Parathyroid adenoma (tissue), 2 donors: ENCODE measurements around the gene DMGDH.

Experiments
- H2AFZ ChIP-seq: fragments of 300-600 bp; sonication (generic); one replicate; pipeline ENCODE4 v1.7.0; 2017; ENCODE audit warnings: antibody characterized with exemption, mild to moderate bottlenecking
- H3K27ac ChIP-seq: fragments of 300-600 bp; sonication (generic); one replicate; pipeline ENCODE4 v1.7.0; 2017
- H3K27me3 ChIP-seq: fragments of 300-600 bp; sonication (generic); one replicate; pipeline ENCODE4 v1.7.0; 2017; ENCODE audit warnings: low read length; ENCODE audit not compliant: control insufficient read depth, insufficient read depth
- H3K36me3 ChIP-seq: fragments of 300-600 bp; sonication (generic); one replicate; pipeline ENCODE4 v1.7.0; 2017; ENCODE audit warnings: low read length; ENCODE audit not compliant: control insufficient read depth, insufficient read depth
- H3K4me1 ChIP-seq: fragments of 300-600 bp; sonication (generic); one replicate; pipeline ENCODE4 v1.7.0; 2017; ENCODE audit warnings: control low read depth
- H3K4me2 ChIP-seq: fragments of 300-600 bp; sonication (generic); one replicate; pipeline ENCODE4 v1.7.0; 2017; ENCODE audit warnings: low read length
- H3K4me3 ChIP-seq: fragments of 300-600 bp; sonication (generic); one replicate; pipeline ENCODE4 v1.7.0; 2017; ENCODE audit warnings: low read depth, low read length
- H3K79me2 ChIP-seq: fragments of 300-600 bp; sonication (generic); one replicate; pipeline ENCODE4 v1.7.0; 2017; ENCODE audit warnings: control low read depth
- H3K9ac ChIP-seq: fragments of 300-600 bp; sonication (generic); one replicate; pipeline ENCODE4 v1.7.0; 2017; ENCODE audit warnings: mild to moderate bottlenecking
- H3K9me3 ChIP-seq: fragments of 300-600 bp; sonication (generic); one replicate; pipeline ENCODE4 v1.7.0; 2017; ENCODE audit warnings: low read length; ENCODE audit not compliant: control insufficient read depth
- TF ChIP-seq, protein P1 (sequence below): fragments of 300-600 bp; sonication (generic); IDR thresholded peaks from one replicate; pipeline ENCODE4 v1.7.0; 2017; ENCODE audit warnings: antibody characterized with exemption, mild to moderate bottlenecking
- donor health status: primary hyperparathyroidism.

DMGDH gene

DNA sequence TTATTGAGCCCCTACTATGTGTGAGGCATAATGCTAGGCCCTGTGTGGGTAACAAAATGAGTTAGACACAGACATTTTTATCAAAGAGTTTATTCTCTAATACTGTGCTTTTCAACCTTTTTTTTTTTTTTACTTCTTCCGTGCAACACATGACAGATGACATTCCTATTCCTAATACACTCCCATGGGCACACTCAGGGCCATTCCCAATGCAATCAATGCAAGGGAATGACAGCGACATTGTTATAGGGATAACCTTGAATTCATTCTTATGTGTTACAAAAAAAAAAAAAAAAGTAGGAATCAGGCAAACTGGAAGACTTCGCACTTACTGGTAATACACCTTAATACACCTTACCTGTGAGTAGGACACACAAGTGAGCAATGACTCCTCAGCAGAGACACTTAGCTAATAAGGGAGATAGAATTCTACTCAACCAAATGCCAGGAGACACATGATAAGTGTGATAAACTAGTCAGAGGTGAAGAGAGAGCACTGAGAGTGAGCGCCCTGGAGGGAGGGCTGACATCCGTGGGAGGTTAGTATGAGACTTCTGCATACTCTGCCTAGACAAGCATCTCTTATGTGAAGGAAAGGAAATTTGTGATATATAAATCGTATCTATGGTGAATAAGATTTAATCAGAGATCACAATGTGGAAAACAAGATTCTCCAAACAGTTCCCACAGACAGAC, 63.4 kb downstream of the DMGDH start:
- Histone ChIP-seq H3K27me3 (no peaks in the 10 kb centered on the region), H2AFZ (no peak overlapping the region), H3K4me3 (no peak overlapping the region), H3K27ac (no peak overlapping the region), H3K4me2 (no peak overlapping the region), H3K9me3 (no peaks in the 10 kb centered on the region), H3K4me1 (no peaks in the 10 kb centered on the region), H3K36me3 (no peaks in the 10 kb centered on the region), H3K9ac (no peak overlapping the region), H3K79me2 (no peaks in the 10 kb centered on the region)
- TF ChIP-seq, protein P1, sequence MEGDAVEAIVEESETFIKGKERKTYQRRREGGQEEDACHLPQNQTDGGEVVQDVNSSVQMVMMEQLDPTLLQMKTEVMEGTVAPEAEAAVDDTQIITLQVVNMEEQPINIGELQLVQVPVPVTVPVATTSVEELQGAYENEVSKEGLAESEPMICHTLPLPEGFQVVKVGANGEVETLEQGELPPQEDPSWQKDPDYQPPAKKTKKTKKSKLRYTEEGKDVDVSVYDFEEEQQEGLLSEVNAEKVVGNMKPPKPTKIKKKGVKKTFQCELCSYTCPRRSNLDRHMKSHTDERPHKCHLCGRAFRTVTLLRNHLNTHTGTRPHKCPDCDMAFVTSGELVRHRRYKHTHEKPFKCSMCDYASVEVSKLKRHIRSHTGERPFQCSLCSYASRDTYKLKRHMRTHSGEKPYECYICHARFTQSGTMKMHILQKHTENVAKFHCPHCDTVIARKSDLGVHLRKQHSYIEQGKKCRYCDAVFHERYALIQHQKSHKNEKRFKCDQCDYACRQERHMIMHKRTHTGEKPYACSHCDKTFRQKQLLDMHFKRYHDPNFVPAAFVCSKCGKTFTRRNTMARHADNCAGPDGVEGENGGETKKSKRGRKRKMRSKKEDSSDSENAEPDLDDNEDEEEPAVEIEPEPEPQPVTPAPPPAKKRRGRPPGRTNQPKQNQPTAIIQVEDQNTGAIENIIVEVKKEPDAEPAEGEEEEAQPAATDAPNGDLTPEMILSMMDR, result no peak

DNA sequence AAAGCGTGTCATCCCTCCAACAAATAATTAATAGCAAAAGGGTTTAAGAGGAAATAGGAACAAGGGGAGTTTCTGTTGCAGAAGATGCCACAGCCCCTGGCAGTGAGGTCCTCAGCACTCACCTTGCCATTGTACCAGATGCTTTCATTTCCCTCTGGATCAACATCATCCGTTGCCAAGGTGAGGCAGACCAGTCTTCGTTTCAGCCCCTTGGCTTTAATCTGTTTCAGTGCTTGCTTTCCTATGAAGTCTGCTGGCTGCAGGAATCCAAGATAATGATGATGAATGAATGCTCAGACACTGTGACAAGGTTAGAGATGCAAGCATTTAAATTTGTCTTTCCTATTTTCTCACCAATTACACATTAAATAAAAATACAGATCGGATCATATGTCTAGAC, 64.3 kb downstream of the DMGDH start:
- no peaks in the 10 kb centered on the region for H3K4me1 ChIP-seq
- no peak overlapping the region for H3K4me3 ChIP-seq
- H3K79me2 ChIP-seq, result no peaks in the 10 kb centered on the region
- no peaks in the 10 kb centered on the region for H3K36me3 ChIP-seq
- TF ChIP-seq, protein P1, result no peak
- H3K9ac ChIP-seq, result no peak overlapping the region
- no peak overlapping the region for H3K4me2 ChIP-seq
- H2AFZ ChIP-seq, result no peak overlapping the region
- no peak overlapping the region for H3K27ac ChIP-seq
- H3K27me3 ChIP-seq, result no peaks in the 10 kb centered on the region
- H3K9me3 ChIP-seq, result no peaks in the 10 kb centered on the region

DNA sequence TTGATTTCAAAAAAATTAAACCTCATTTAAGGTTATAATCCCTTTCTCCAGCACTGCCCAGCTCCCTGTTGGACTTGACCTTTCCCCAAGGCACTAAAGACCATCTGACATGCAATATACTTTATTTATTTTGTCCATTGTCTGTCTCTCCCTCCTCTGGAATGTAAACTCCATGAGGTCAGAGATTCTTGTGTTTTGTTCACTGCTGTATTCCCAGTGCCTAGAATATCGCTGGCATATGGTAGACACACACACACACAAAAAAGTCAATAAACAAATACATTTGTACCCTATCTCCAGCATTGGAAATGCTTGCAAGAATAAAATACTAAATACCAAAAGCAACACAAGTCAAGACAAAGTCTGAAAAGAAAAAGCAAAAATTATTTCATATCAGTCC, 67.1 kb downstream of the DMGDH start:
- no peaks in the 10 kb centered on the region for H3K9me3 ChIP-seq
- no peak overlapping the region for H3K4me2 ChIP-seq
- no peaks in the 10 kb centered on the region for H3K79me2 ChIP-seq
- no peaks in the 10 kb centered on the region for H3K36me3 ChIP-seq
- H3K27me3 ChIP-seq, result no peaks in the 10 kb centered on the region
- TF ChIP-seq, protein P1, result no peak
- H3K4me1 ChIP-seq, result no peaks in the 10 kb centered on the region
- no peak overlapping the region for H2AFZ ChIP-seq
- no peak overlapping the region for H3K4me3 ChIP-seq
- H3K27ac ChIP-seq, result no peak overlapping the region
- H3K9ac ChIP-seq, result no peak overlapping the region

DNA sequence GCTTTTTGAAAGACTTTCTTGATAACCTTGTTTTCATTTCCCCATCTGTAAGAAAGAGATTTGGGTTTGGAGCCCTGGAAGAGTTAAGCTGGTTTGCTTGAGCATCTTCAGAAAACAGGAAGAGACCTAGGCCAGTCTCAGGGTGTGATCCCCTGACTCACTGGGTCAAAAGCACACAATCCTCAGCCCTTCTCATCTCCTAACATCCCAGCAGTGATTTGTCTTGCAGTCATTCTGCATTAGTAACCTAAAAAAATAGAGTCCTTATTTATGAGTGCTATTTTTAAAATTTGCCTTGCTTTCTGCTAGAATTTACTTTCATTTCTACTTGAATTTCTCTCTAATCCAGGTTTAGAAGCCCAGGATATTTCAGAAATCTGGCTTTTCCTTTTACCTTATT, 68.0 kb downstream of the DMGDH start:
- H2AFZ ChIP-seq, result no peak overlapping the region
- H3K4me2 ChIP-seq, result no peak overlapping the region
- TF ChIP-seq, protein P1, result no peak
- no peaks in the 10 kb centered on the region for H3K79me2 ChIP-seq
- H3K4me3 ChIP-seq, result no peak overlapping the region
- H3K27me3 ChIP-seq, result no peaks in the 10 kb centered on the region
- H3K36me3 ChIP-seq, result no peaks in the 10 kb centered on the region
- H3K4me1 ChIP-seq, result no peaks in the 10 kb centered on the region
- no peak overlapping the region for H3K9ac ChIP-seq
- H3K27ac ChIP-seq, result no peak overlapping the region
- H3K9me3 ChIP-seq, result no peaks in the 10 kb centered on the region

DNA sequence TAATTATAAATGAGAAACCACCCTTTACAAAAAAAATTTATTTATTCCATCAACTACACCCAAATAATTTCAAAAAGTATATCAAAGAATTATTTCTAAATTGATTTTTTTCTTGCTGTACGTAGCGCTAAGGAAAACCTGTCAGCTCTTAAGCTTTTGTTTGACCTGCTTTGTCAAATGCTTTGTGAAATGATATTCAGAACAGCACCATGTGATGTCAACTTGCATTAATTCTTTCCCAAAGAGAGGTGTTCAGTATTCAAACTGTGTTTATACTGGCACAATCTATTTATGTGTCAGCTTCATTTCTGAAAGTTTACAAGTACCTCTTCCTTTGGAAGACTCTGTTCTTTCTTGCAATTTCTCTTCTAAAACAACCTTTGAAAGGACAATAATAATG, 72.4 kb downstream of the DMGDH start:
- Histone ChIP-seq H2AFZ (no peak overlapping the region), H3K4me3 (no peak overlapping the region), H3K4me1 (no peaks in the 10 kb centered on the region), H3K9me3 (no peaks in the 10 kb centered on the region), H3K9ac (no peak overlapping the region), H3K27me3 (no peaks in the 10 kb centered on the region), H3K27ac (no peak overlapping the region), H3K36me3 (no peaks in the 10 kb centered on the region), H3K4me2 (no peak overlapping the region), H3K79me2 (no peaks in the 10 kb centered on the region)
- TF ChIP-seq, protein P1, result no peak
